WTC11 (cell line): ENCODE data around the gene GRK3. TPM values are rescaled to one million over a fixed set of nuclear protein-coding genes. Genes with fewer than 3 reads are reported as not detected.

Source experiments
- ATAC-seq: fragments of 200-7000 bp; cut with Tn5 transposase; 2 replicates; pipeline ENCODE4 v1.10.0; 2021; ENCODE audit warnings: mild to moderate bottlenecking, moderate library complexity
- CTCF ChIA-PET: fragments of 300-600 bp; sonication (Branson Sonifier 250); formaldehyde crosslinking; loops from one replicate; lab custom pipeline; 2021; ENCODE audit warnings: antibody characterized with exemption; lab: Charles Lee
- POLR2A ChIA-PET: fragments of 350-600 bp; sonication (Branson Sonifier 250); formaldehyde crosslinking; loops from one replicate; lab custom pipeline; 2021; ENCODE audit warnings: antibody characterized with exemption; lab: Charles Lee
- DNase-seq: peaks from one replicate; pipeline ENCODE4 v3.0.0; 2021; ENCODE audit warnings: low spot score
- H3K27ac Mint-ChIP-seq: 2 replicates; pipeline ENCODE4 v1.8.0; 2021; ENCODE audit warnings: mixed read lengths
- H3K27me3 Mint-ChIP-seq: 2 replicates; pipeline ENCODE4 v1.8.0; 2021; ENCODE audit warnings: low read depth, mild to moderate bottlenecking, moderate library complexity, mixed read lengths
- H3K36me3 Mint-ChIP-seq: 2 replicates; pipeline ENCODE4 v1.8.0; 2021; ENCODE audit warnings: mixed read lengths
- H3K4me1 Mint-ChIP-seq: 2 replicates; pipeline ENCODE4 v1.8.0; 2022; ENCODE audit warnings: mixed read lengths
- H3K4me3 Mint-ChIP-seq: 2 replicates; pipeline ENCODE4 v1.8.0; 2021; ENCODE audit warnings: mild to moderate bottlenecking, moderate library complexity, mixed read lengths
- H3K9me3 Mint-ChIP-seq: 2 replicates; pipeline ENCODE4 v1.8.0; 2021; ENCODE audit warnings: mixed read lengths
- AFF4 ChIP-seq: sonication (generic); formaldehyde crosslinking; IDR thresholded peaks from 2 replicates; pipeline ENCODE4 v1.8.1; 2023; ENCODE audit warnings: mild to moderate bottlenecking, missing genetic modification reagents, borderline replicate concordance
- ATF1 ChIP-seq: sonication (generic); formaldehyde crosslinking; IDR thresholded peaks from 2 replicates; pipeline ENCODE4 v1.8.1; 2023; ENCODE audit warnings: mild to moderate bottlenecking, moderate library complexity, missing genetic modification reagents
- CBFB ChIP-seq: sonication (generic); formaldehyde crosslinking; IDR thresholded peaks from 2 replicates; pipeline ENCODE4 v1.8.1; 2022; ENCODE audit warnings: mild to moderate bottlenecking, low read depth, missing genetic modification reagents
- CDX4 ChIP-seq: fragments of 250-450 bp; sonication (Bioruptor Pico); IDR thresholded peaks from 2 replicates; pipeline ENCODE4 v1.9.0; 2021; ENCODE audit warnings: moderate library complexity, mild to moderate bottlenecking, inconsistent platforms, borderline replicate concordance
- CTCF ChIP-seq: fragments of 200-600 bp; IDR thresholded peaks from 2 replicates; pipeline ENCODE4 v1.8.0; 2022; ENCODE audit warnings: antibody characterized with exemption
- E2F4 ChIP-seq: sonication (generic); formaldehyde crosslinking; IDR thresholded peaks from 2 replicates; pipeline ENCODE4 v1.8.1; 2022; ENCODE audit warnings: low read depth, mild to moderate bottlenecking, moderate library complexity, missing genetic modification reagents, borderline replicate concordance
- E2F5 ChIP-seq: sonication (generic); formaldehyde crosslinking; IDR thresholded peaks from 2 replicates; pipeline ENCODE4 v1.8.1; 2022; ENCODE audit warnings: mild to moderate bottlenecking, moderate library complexity, missing genetic modification reagents
- ERG ChIP-seq: fragments of 250-450 bp; sonication (Bioruptor Pico); IDR thresholded peaks from 2 replicates; pipeline ENCODE4 v1.8.0; 2021; ENCODE audit warnings: mild to moderate bottlenecking
- FOXJ3 ChIP-seq: sonication (generic); formaldehyde crosslinking; IDR thresholded peaks from 2 replicates; pipeline ENCODE4 v1.9.0; 2021; ENCODE audit warnings: missing genetic modification reagents, mild to moderate bottlenecking, borderline replicate concordance
- HMGXB4 ChIP-seq: sonication (generic); formaldehyde crosslinking; IDR thresholded peaks from 2 replicates; pipeline ENCODE4 v1.8.1; 2023; ENCODE audit warnings: mild to moderate bottlenecking, moderate library complexity, missing genetic modification reagents
- IRF2 ChIP-seq: sonication (generic); formaldehyde crosslinking; IDR thresholded peaks from 2 replicates; pipeline ENCODE4 v1.8.0; 2022; ENCODE audit warnings: low read depth, missing genetic modification reagents, borderline replicate concordance
- NFATC4 ChIP-seq: fragments of 250-450 bp; sonication (Bioruptor Pico); IDR thresholded peaks from 2 replicates; pipeline ENCODE4 v1.9.0; 2021; ENCODE audit warnings: mild to moderate bottlenecking
- NFYB ChIP-seq: sonication (generic); formaldehyde crosslinking; conservative IDR thresholded peaks from 2 replicates; pipeline ENCODE4 v1.8.0; 2022; ENCODE audit warnings: low read depth, missing genetic modification reagents
- RELA ChIP-seq: sonication (generic); formaldehyde crosslinking; IDR thresholded peaks from 2 replicates; pipeline ENCODE4 v1.8.1; 2022; ENCODE audit warnings: missing genetic modification reagents, mild to moderate bottlenecking, borderline replicate concordance
- SOX15 ChIP-seq: fragments of 250-450 bp; sonication (Bioruptor Pico); IDR thresholded peaks from 2 replicates; pipeline ENCODE4 v1.9.0; 2021; ENCODE audit warnings: mild to moderate bottlenecking
- TEAD1 ChIP-seq: sonication (generic); formaldehyde crosslinking; IDR thresholded peaks from 2 replicates; pipeline ENCODE4 v1.8.0; 2022; ENCODE audit warnings: mild to moderate bottlenecking, missing genetic modification reagents
- ZNF138 ChIP-seq: sonication (generic); formaldehyde crosslinking; conservative IDR thresholded peaks from 2 replicates; pipeline ENCODE4 v1.8.1; 2022; ENCODE audit warnings: mild to moderate bottlenecking, moderate library complexity, missing genetic modification reagents
- ZNF232 ChIP-seq: sonication (generic); formaldehyde crosslinking; IDR thresholded peaks from 2 replicates; pipeline ENCODE4 v1.8.0; 2022; ENCODE audit warnings: mild to moderate bottlenecking, missing genetic modification reagents
- ZNF512 ChIP-seq: sonication (generic); formaldehyde crosslinking; IDR thresholded peaks from 2 replicates; pipeline ENCODE4 v1.8.1; 2022; ENCODE audit warnings: missing genetic modification reagents, borderline replicate concordance
- total RNA-seq: library from RNA; stranded (reverse); gene quantifications from 3 replicates; pipeline ENCODE4 v1.2.3, GENCODE V29; 2021

Gene GRK3
- total RNA-seq, 1 experiment from 2014 or later = 27.1 TPM

GRCh38 chr22:25536589-25536988 lies 27.9 kb upstream of the GRK3 start:
- no peaks in the 10 kb centered on the region for H3K4me1 Mint-ChIP-seq
- DNase-seq (no peak), ATAC-seq (no peak)
- peaks cover 5% of the 10 kb centered on the region; the same call in 1 of the 2 replicates for H3K27me3 Mint-ChIP-seq
- CTCF ChIA-PET = interaction anchor here (1.0 kb wide), 1 partner anchor 334 kb away, joined by 3 read pairs; no protein-coding TSS in a partner anchor
- H3K27ac Mint-ChIP-seq = no peak overlapping the region
- H3K4me3 Mint-ChIP-seq = no peak overlapping the region
- H3K9me3 Mint-ChIP-seq = peaks cover 9% of the 10 kb centered on the region
- no peaks in the 10 kb centered on the region for H3K36me3 Mint-ChIP-seq
- POLR2A ChIA-PET = interaction anchor here (0.7 kb wide), 1 partner anchor 648 kb away, joined by 3 read pairs; no protein-coding TSS in a partner anchor
- TF ChIP-seq AFF4 (CRISPR knock-in tag) (no peak), ZNF232 (CRISPR knock-in tag) (no peak), NFYB (CRISPR knock-in tag) (no peak), CBFB (CRISPR knock-in tag) (no peak), CTCF (no peak), CDX4 (CRISPR knock-in tag) (no peak), ERG (CRISPR knock-in tag) (no peak), TEAD1 (no peak)

- Mint-ChIP-seq H3K27me3 (no peaks in the 10 kb centered on the region; the same call in none of the 2 replicates), H3K27ac (no peak overlapping the region), H3K9me3 (peaks cover 9% of the 10 kb centered on the region), H3K4me1 (no peaks in the 10 kb centered on the region), H3K4me3 (no peak overlapping the region), H3K36me3 (no peaks in the 10 kb centered on the region)
- ATAC-seq (no peak), DNase-seq (no peak)
- ChIA-PET CTCF (no interaction called here), POLR2A (no interaction called here)
- TF ChIP-seq ZNF138 = no peak
- TF ChIP-seq IRF2 = no peak
- TF ChIP-seq NFATC4 (CRISPR knock-in tag) = no peak
- TF ChIP-seq HMGXB4 (CRISPR knock-in tag) = no peak
- TF ChIP-seq FOXJ3 = no peak
- no peak for TF ChIP-seq E2F5 (CRISPR knock-in tag)
- no peak for TF ChIP-seq E2F4 (CRISPR knock-in tag)
- TF ChIP-seq SOX15 (CRISPR knock-in tag) = no peak
- TF ChIP-seq ZNF512 (CRISPR knock-in tag) = no peak
- TF ChIP-seq ATF1 = no peak
- TF ChIP-seq RELA (CRISPR knock-in tag) = no peak
Measured at GRCh38 chr22:25540166-25540907, 24.1 kb upstream of the GRK3 start.
